ENCODE measurements around the gene CTTN.
"Not testable (repeated sequence)": the region's sequence is repeated elsewhere in the genome, so short reads cannot be mapped to it uniquely, and the experiment has no call there.

CTTN gene

DNA sequence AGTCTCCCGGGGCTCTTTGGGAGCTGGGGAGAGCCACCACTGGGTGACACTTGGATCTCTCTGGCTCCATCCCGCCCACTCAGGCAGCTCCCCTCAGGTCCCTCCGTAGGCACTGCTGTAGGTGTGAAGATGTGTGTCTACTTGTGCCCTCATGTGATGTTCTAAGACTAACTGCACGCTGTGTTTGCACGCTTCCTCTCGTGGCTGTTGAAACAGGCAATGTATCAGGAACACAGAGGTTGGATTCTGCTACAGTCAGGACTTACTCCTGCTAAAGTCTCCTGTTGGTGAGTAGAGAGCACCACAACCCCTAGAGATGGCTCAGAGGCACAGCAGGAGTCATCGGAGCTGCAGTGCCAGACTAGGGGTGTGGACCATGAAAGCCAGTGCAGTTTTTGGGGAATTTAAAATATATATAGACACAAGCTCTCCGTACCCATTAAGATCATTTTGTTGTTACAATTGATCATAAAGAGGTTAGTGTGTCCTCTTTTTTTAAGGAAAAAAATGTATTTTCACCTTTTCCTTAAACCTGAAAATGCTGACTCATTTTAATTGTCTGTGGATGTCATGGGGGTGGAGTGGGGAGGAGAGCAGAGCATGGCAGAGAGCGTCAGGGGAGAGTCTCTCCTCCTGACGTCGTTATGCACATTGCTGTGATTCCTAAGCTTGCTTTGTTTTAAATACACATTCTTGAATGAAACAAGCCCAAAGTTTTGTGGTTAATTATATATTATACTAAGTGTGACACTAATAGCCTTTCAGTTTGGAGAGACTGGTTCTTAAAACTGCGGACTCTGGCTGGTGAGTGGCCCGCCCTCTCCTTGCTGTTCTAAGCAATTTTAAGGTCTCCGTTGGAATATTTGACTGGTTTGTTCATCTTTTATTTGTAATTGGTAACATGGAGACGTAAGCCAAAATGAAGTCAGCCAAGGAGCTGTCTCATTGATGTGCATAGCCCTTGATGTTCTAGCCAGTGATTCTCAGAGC lies 16.2 kb upstream of the CTTN start:
- no peak for DNase-seq

GRCh38 chr11:70383664-70384565 lies 14.4 kb upstream of the CTTN start:
- DNase-seq, result no peak

- DNase-seq, result no peak
These were observed 13.7 kb upstream of the CTTN start for GRCh38 chr11:70384566-70385152.

- DNase-seq, result no peak
These were observed 10.8 kb upstream of the CTTN start for GRCh38 chr11:70387564-70387963.

- no peak for DNase-seq
These were observed 9.1 kb upstream of the CTTN start for GRCh38 chr11:70389201-70389600.

- DNase-seq, result not testable (repeated sequence)
These were observed 7.4 kb upstream of the CTTN start for GRCh38 chr11:70390882-70391281.

DNA sequence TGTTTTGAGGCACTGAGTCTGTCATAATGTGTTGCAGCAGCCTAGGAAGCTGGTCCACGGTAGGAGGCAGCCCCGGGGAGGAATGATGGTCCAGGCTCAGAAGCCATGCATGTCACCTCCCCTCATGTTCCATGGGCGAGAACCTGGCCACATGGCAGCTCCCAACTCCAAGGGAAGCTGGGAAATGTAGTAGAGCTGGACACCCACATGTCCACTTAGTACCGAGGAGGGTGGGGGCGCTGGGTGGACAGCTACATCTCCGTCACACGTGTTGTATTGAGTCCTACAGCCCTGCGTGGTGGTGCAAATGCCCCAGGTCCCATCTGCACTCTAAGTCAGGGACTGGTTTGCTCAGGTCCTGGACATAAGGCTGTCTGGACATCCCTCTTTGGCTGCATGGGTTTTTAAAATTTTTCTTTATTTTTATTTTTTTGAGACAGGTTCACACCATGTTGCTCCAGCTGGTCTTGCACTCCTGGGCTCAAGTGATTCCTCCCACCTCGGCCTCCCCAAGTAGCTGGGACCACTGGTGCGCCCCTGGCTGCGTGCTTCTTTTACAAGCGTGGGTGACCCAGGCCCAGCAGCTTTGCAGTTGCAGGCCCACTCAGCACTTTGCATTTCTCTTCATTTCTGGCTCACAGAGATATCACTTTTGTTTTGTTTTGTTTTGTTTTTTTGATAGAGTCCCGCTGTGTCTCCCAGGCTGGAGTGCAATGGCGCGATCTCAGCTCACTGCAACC lies 3.9 kb upstream of the CTTN start:
- DNase-seq, result no peak

DNA sequence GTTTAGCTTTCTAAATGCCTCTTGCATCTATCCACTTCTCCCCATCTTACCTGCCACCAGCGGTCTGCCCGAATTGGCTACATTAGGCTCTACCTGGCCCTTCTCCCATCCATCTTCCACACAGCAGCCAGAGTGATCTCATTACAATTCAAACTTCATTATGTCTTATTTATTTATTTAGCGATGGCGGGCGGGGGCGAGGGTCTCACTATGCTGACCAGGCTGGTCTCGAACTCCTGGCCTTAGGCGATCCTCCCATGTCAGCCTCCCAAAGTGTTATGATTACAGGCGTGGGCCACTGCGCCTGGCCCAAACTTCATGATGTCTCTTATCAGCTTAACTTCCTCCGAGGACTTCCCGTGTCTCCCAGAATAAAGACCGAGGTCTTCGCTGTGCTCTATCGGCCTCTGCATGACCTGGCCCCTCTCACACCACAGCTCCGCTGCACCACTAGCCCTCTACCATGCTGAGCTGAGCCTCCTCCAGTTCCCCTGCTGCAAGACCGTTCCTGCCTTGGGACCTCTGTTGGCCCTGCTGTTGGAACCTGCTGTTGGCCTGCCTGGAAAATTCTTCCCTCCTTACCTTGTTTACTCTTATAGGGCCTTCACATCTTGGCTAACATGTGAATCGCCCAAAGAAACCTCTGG lies 870 bp upstream of the CTTN start:
- DNase-seq, result no peak

GRCh38 chr11:70398834-70399680 lies 728 bp downstream of the CTTN start:
- peak in 1 of 14 donors; percentile 39 for DNase-seq

- peak in 11 of 14 donors; percentile 15 to 90 (median 44) for DNase-seq
These were observed 1.4 kb downstream of the CTTN start for GRCh38 chr11:70399681-70400112.

DNA sequence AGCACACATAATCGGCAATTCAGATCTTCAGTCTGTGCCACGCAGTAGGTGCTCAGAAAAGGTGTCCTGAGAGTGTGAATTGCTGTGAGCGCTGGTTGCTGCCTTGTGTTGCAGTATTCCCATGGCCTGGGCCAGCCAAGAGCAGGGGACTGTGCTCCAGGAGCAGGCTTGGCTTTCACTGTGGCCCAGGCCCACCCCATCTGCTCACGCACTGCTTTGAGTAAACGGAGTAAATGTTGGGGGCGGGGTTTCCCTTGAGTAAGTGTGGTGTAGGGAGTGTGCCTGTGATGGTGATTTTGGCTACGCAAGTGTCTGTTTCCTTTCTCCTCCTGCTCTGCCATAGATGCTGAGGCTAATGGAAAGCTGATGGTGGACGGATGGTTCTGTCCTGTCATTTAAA lies 2.3 kb downstream of the CTTN start:
- DNase-seq, result no peak

DNA sequence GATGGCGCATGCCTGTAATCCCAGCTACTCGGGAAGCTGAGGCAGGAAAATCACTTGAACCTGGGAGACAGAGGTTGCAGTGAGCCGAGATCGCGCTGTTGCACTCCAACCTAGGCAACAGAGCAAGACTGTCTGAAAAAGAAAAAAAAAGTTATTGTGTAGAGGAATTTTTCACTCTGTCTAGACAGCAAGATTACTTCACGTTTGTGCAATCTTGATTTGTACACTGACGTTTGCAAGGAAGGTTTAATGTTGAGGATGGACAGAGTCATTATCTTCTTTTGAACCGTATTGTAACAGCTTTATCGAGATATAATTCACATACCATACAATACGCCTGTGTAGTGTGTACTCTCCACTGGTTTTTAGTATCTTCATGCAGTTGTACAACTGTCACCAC lies 3.7 kb downstream of the CTTN start:
- DNase-seq, result no peak

- no peak for DNase-seq
These were observed 4.4 kb downstream of the CTTN start for GRCh38 chr11:70402685-70403084.

GRCh38 chr11:70404244-70404643 lies 5.9 kb downstream of the CTTN start:
- no peak for DNase-seq

- peak in 6 of 14 donors; percentile 9 to 92 (median 30) for DNase-seq
These were observed 7.5 kb downstream of the CTTN start for GRCh38 chr11:70405679-70406395.

DNA sequence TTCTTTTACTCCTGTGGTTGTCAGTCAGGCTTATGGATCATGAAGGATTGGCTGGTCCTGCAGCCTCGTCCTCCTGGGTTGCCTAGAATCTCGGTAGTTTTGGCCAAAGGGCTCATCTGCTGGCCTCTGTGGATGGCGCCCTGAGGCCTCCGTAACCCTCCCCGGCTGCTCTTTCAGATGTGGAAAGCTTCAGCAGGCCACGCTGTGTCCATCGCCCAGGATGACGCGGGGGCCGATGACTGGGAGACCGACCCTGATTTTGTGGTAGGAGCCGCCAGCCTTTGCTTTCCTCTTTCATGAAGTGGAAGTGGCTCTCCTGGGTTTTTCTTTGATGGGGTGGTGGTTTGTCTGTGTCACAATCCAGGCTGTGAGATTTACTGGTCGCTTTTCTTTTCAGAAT lies 8.8 kb downstream of the CTTN start:
- no peak for DNase-seq

DNA sequence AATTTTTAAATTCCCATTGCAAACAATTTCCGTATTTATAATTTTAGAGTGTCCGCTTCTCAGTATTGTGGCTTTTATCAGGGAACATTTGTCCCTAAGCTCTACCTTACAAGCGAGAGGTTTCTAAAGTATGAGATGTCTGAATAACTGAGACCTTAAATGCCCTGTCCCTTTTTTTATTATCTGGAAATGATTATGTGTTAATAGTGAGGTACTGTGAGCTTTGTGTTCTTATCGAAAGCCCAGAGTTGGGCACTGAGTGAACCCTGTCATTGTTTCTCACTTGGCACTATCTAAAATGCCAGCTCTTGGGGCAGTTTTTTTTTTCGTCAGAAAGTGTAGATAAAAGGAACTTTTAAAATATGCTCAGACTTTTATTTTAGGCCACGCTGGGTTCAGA lies 9.5 kb downstream of the CTTN start:
- DNase-seq, result no peak

GRCh38 chr11:70408326-70408725 lies 10.0 kb downstream of the CTTN start:
- DNase-seq, result not testable (repeated sequence)

DNA sequence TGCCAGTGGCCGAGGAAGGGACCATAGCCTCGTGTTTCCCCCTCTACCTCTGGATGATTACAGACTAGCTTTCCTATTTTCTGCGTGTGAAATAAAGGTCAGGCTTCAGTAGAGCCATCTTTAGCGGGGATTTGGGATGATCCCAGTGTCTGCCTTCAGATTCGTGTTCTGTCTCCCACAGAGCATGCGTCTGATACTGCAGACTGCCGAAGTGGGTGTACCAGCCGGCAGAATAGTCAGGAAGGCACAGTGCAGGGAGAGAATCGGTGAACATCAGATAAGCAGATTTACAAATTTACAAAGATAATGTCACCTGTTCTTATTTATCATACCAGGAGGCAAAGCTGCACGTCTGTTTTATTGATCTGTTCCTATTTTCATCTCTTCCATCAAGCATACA lies 11.1 kb downstream of the CTTN start:
- no peak for DNase-seq

GRCh38 chr11:70409871-70410270 lies 11.5 kb downstream of the CTTN start:
- no peak for DNase-seq
